Measurements from ENCODE around the gene TEK.

DNA sequence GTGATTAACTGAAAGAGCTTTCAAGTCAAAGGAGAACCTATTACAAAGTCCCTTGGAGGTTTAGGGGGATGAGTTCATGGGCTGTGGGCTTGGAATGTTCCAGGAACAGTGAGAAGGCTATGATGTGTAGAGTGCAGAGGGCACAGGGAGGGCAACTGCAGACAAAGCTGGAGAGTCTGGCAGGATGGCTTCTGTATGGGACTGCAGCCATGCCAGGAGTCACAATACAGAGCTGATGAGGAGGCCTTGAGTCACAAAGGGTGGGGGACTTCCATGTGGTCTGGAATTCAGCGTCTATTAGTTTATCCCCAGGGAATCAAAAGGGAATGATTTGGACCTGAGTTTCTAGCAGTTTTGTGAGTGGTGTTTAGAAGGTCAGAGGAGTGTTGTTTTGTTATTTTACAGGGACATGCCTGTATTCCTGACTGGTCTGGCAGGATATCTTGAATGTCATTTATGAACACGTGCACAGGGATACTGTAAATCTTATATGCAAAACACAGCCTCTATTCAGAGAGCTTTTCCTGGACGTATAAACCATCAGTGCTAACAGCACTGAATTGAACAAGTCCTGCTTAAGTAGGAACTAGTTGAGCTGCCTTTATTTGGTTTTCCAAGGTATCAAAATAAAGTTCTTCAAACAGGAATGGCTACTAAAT is 14.3 kb upstream of the TEK start:
- TF ChIP-seq CTCF (conservative IDR thresholded peaks at IDR 0.05; ENCODE audit: low read depth, low read length) = no peak
- no peak for TF ChIP-seq EZH2 (IDR thresholded peaks at IDR 0.05; ENCODE audit: low read length, unreplicated experiment)

Data from PC-3 (cell line).